ENCODE measurements around the gene MAML2. TPM values are rescaled to one million over a fixed set of nuclear protein-coding genes. Genes with fewer than 3 reads are reported as not detected.

The MAML2 gene
- total and polyA plus RNA-seq, 7 donors, result 2.8 to 20.7 (median 11.8) TPM

GRCh38 chr11:96139691-96140090, 203.3 kb downstream of the MAML2 start:
- no peak for DNase-seq
- Histone ChIP-seq H3K36me3 (no peaks in the 10 kb centered on the region), H3K27ac (no peak overlapping the region), H3K4me1 (peaks cover 0 to 23% (median 7%) of the 10 kb centered on the region in 4 donors), H3K9me3 (no peaks in the 10 kb centered on the region), H3K27me3 (no peaks in the 10 kb centered on the region), H3K4me3 (no peak overlapping the region)
- WGBS, 2 donors, result 80 to 91% methylated on average over 3 of the region's 3 CpGs
- intact Hi-C loops (cut with DNase I), result no loop called here
- no peak for TF ChIP-seq CTCF (IDR thresholded peaks at IDR 0.05)
- no peak for TF ChIP-seq POLR2A (IDR thresholded peaks at IDR 0.05)
- no peak for TF ChIP-seq EP300 (IDR thresholded peaks at IDR 0.05)
- TF ChIP-seq POLR2AphosphoS5 (IDR thresholded peaks at IDR 0.05), result no peak

GRCh38 chr11:96137373-96137772, 205.6 kb downstream of the MAML2 start:
- Histone ChIP-seq H3K27ac (peak overlapping the region in 2 of 4 donors; percentile 14 to 31), H3K27me3 (no peaks in the 10 kb centered on the region), H3K9me3 (no peaks in the 10 kb centered on the region), H3K36me3 (no peaks in the 10 kb centered on the region), H3K4me3 (no peak overlapping the region), H3K4me1 (peaks cover 0 to 12% (median 5%) of the 10 kb centered on the region in 4 donors)
- TF ChIP-seq EP300 (IDR thresholded peaks at IDR 0.05) (no peak), CTCF (IDR thresholded peaks at IDR 0.05) (no peak), POLR2AphosphoS5 (IDR thresholded peaks at IDR 0.05) (no peak), POLR2A (IDR thresholded peaks at IDR 0.05) (no peak)
- 89 to 93% methylated on average over 2 of the region's 2 CpGs for WGBS, 2 donors
- intact Hi-C loops (cut with DNase I), result no loop called here
- DNase-seq, result no peak

- no peak overlapping the region for H3K4me3 ChIP-seq
- intact Hi-C loops (cut with DNase I), result no loop called here
- WGBS, 2 donors, result 51 to 84% methylated on average over 3 of the region's 3 CpGs
- H3K9me3 ChIP-seq, result no peaks in the 10 kb centered on the region
- TF ChIP-seq POLR2AphosphoS5 (IDR thresholded peaks at IDR 0.05), result no peak
- TF ChIP-seq EP300 (IDR thresholded peaks at IDR 0.05), result no peak
- TF ChIP-seq POLR2A (IDR thresholded peaks at IDR 0.05), result no peak
- TF ChIP-seq CTCF (IDR thresholded peaks at IDR 0.05), result no peak
- peaks cover 0 to 12% (median 5%) of the 10 kb centered on the region in 4 donors for H3K4me1 ChIP-seq
- no peaks in the 10 kb centered on the region for H3K36me3 ChIP-seq
- no peaks in the 10 kb centered on the region for H3K27me3 ChIP-seq
- H3K27ac ChIP-seq, result peak overlapping the region in 2 of 4 donors; percentile 14 to 31
- no peak for DNase-seq
Measured at GRCh38 chr11:96136613-96137298, 206.2 kb downstream of the MAML2 start.

- no peak for DNase-seq
- Histone ChIP-seq H3K27me3 (no peaks in the 10 kb centered on the region), H3K4me3 (no peak overlapping the region), H3K36me3 (no peaks in the 10 kb centered on the region), H3K27ac (no peak overlapping the region), H3K9me3 (no peaks in the 10 kb centered on the region), H3K4me1 (peaks cover 0 to 12% (median 5%) of the 10 kb centered on the region in 4 donors)
- no peak for TF ChIP-seq EP300 (IDR thresholded peaks at IDR 0.05)
- no peak for TF ChIP-seq POLR2A (IDR thresholded peaks at IDR 0.05)
- no peak for TF ChIP-seq CTCF (IDR thresholded peaks at IDR 0.05)
- no peak for TF ChIP-seq POLR2AphosphoS5 (IDR thresholded peaks at IDR 0.05)
- WGBS, 2 donors, result 0 to 3% methylated on average over 1 of the region's 1 CpG
- intact Hi-C loops (cut with DNase I), result no loop called here
Measured at GRCh38 chr11:96134602-96135001, 208.4 kb downstream of the MAML2 start.
